Panc1 (cell line): ENCODE data around the gene ACOT4. TPM values are rescaled to one million over a fixed set of nuclear protein-coding genes. Genes with fewer than 3 reads are reported as not detected.
"Not testable (repeated sequence)": the region's sequence is repeated elsewhere in the genome, so short reads cannot be mapped to it uniquely, and the experiment has no call there.

Source experiments
- ATAC-seq: fragments of 200-7000 bp; cut with Tn5 transposase; 2 replicates; pipeline ENCODE4 v1.9.1; 2020; ENCODE audit warnings: mild to moderate bottlenecking, moderate library complexity
- BruUV-seq: library from RNA; stranded (reverse); fragments of 400-500 nt; replicated peaks from 2 replicates; lab custom pipeline; 2021; lab: Mats Ljungman, UMichigan
- CTCF ChIA-PET: fragments of 300-600 bp; sonication (Branson Sonifier 250); formaldehyde crosslinking; loops from one replicate; lab custom pipeline; 2022; ENCODE audit warnings: antibody characterized with exemption; lab: Charles Lee
- POLR2A ChIA-PET: fragments of 300-600 bp; sonication (Branson Sonifier 250); formaldehyde crosslinking; loops from one replicate; lab custom pipeline; 2022; ENCODE audit warnings: antibody characterized with exemption; lab: Charles Lee
- DNase-seq: peaks from one replicate; pipeline ENCODE4 v3.0.0-alpha.2; 2010; ENCODE audit warnings: low read depth, low spot score
- H3K27ac ChIP-seq: 2 replicates; pipeline ENCODE4 v1.5.1; 2011; ENCODE audit warnings: mild to moderate bottlenecking, low read length, inconsistent platforms
- H3K27me3 ChIP-seq: fragments of 200-500 bp; sonication (Bioruptor generic); 2 replicates; pipeline ENCODE4 v1.6.0; 2014; ENCODE audit warnings: low read length, inconsistent platforms; ENCODE audit not compliant: control insufficient read depth, insufficient read depth
- H3K36me3 ChIP-seq: fragments of 200-500 bp; sonication (Bioruptor generic); 2 replicates; pipeline ENCODE4 v1.5.1; 2014; ENCODE audit warnings: inconsistent platforms, mild to moderate bottlenecking, low read length, moderate library complexity; ENCODE audit not compliant: control insufficient read depth, insufficient read depth
- H3K4me1 ChIP-seq: 2 replicates; pipeline ENCODE4 v1.5.1; 2011; ENCODE audit warnings: inconsistent platforms, mild to moderate bottlenecking, low read length, moderate library complexity; ENCODE audit not compliant: control insufficient read depth, insufficient read depth
- H3K4me3 ChIP-seq, 2 experiments: 2 replicates each; pipeline ENCODE4 v1.5.1; 2011 to 2012; ENCODE audit warnings: low read depth in 2 of 2, low read length in 2 of 2, mild to moderate bottlenecking in 2 of 2, inconsistent platforms in 1 of 2, moderate library complexity in 1 of 2
- H3K9me3 ChIP-seq: fragments of 200-500 bp; sonication (Bioruptor generic); 2 replicates; pipeline ENCODE4 v1.5.1; 2014; ENCODE audit warnings: low read depth, mild to moderate bottlenecking, inconsistent platforms, low read length, moderate library complexity; ENCODE audit not compliant: control insufficient read depth, insufficient read depth
- CTCF ChIP-seq: fragments of 450-650 bp; IDR thresholded peaks from 2 replicates; pipeline ENCODE4 v1.5.1; 2017; ENCODE audit warnings: mild to moderate bottlenecking
- POLR2AphosphoS5 ChIP-seq: IDR thresholded peaks from 2 replicates; pipeline ENCODE4 v1.6.1; 2012; ENCODE audit warnings: mild to moderate bottlenecking, low read depth, low read length, moderate library complexity
- REST ChIP-seq, 2 experiments: IDR thresholded peaks; 2 replicates each; pipeline ENCODE4 v1.6.1; 2011 to 2012; ENCODE audit warnings: low read depth in 2 of 2, control low read depth in 1 of 2, low read length in 1 of 2, mild to moderate bottlenecking in 1 of 2, moderate library complexity in 1 of 2; ENCODE audit not compliant: insufficient read depth in 1 of 2
- SIN3A ChIP-seq: IDR thresholded peaks from 2 replicates; pipeline ENCODE4 v1.6.1; 2012; ENCODE audit warnings: low read depth, mild to moderate bottlenecking, low read length, moderate library complexity, borderline replicate concordance; ENCODE audit not compliant: insufficient read depth
- TCF7L2 ChIP-seq: IDR thresholded peaks from 2 replicates; pipeline ENCODE4 v1.6.1; 2011; ENCODE audit warnings: mild to moderate bottlenecking, low read depth, low read length, inconsistent platforms
- in situ Hi-C: cut with HindIII; loops from 2 replicates; pipeline ENCODE4 v1.10.0; 2016; ENCODE audit warnings: low sequenced_read_pairs, low pct_unique_long_range_greater_than_20kb
- intact Hi-C: fragments of 100-400 bp; cut with micrococcal nuclease; formaldehyde crosslinking; loops from one replicate; pipeline ENCODE4 v1.10.0; 2022; ENCODE audit not compliant: unreplicated experiment
- total RNA-seq: library from RNA; stranded (reverse); gene quantifications from one replicate; pipeline ENCODE4 v1.2.1, GENCODE V29; 2021; ENCODE audit not compliant: unreplicated experiment

The ACOT4 gene
- total RNA-seq, 1 experiment from 2014 or later = 2.7 TPM

- Histone ChIP-seq H3K27me3 (no peaks in the 10 kb centered on the region), H3K4me3 (peak overlapping the region; percentile 41 to 53), H3K9me3 (no peaks in the 10 kb centered on the region), H3K36me3 (no peaks in the 10 kb centered on the region), H3K27ac (peak overlapping the region; percentile 59), H3K4me1 (no peaks in the 10 kb centered on the region)
- CTCF ChIA-PET = interaction anchor here (0.6 to 1.4 kb wide), 2 partner anchors 123 to 126 kb away, joined by 3 read pairs; no protein-coding TSS in a partner anchor
- DNase-seq (peak; percentile 53), ATAC-seq (peak; percentile 90)
- no TSS peak for BruUV-seq
- intact Hi-C loops (loop anchor here (5.0 kb wide), 1 partner anchor 126 kb away; no protein-coding TSS in a partner anchor), in situ Hi-C loops (no loop called here)
- POLR2A ChIA-PET = no interaction called here
- TF ChIP-seq CTCF (peak; percentile 88), SIN3A (no peak)
Measured at GRCh38 chr14:73633116-73634010, 41.7 kb downstream of the ACOT4 start.

GRCh38 chr14:73634011-73634833, 42.5 kb downstream of the ACOT4 start:
- in situ Hi-C loops = no loop called here
- POLR2A ChIA-PET = no interaction called here
- Histone ChIP-seq H3K4me3 (peak overlapping the region; percentile 41 to 53), H3K4me1 (no peaks in the 10 kb centered on the region), H3K9me3 (no peaks in the 10 kb centered on the region), H3K27ac (peak overlapping the region; percentile 59), H3K36me3 (no peaks in the 10 kb centered on the region), H3K27me3 (no peaks in the 10 kb centered on the region)
- TF ChIP-seq CTCF (no peak; the same call in 1 of the 2 replicates), SIN3A (no peak), REST (IDR thresholded peaks at IDR 0.05; ENCODE audit: insufficient read depth in 1 of 2, low read depth in 2 of 2, low read length in 1 of 2) (no peak), TCF7L2 (no peak), POLR2AphosphoS5 (no peak)
- CTCF ChIA-PET = interaction anchor here (0.7 to 1.4 kb wide), 2 partner anchors 21 to 124 kb away, joined by 3 read pairs; no protein-coding TSS in a partner anchor
- ATAC-seq (peak; percentile 75), DNase-seq (no peak)
- intact Hi-C loops = loop anchor here (5.0 kb wide), 1 partner anchor 127 kb away; no protein-coding TSS in a partner anchor
- BruUV-seq = no TSS peak

GRCh38 chr14:73636355-73636754, 44.7 kb downstream of the ACOT4 start:
- in situ Hi-C loops, H3K27ac ChIP-seq, H3K4me3 ChIP-seq, H3K4me1 ChIP-seq, DNase-seq, H3K27me3 ChIP-seq, CTCF ChIA-PET, ATAC-seq, intact Hi-C loops, H3K9me3 ChIP-seq, POLR2A ChIA-PET, H3K36me3 ChIP-seq, BruUV-seq: not testable (repeated sequence)
